ENCODE data around the gene DLX4. TPM values are rescaled to one million over a fixed set of nuclear protein-coding genes. Genes with fewer than 3 reads are reported as not detected.

DLX4 gene
- total and polyA plus RNA-seq, 10 of the 15 experiments (the other 5 are each of a cell fraction or from before 2014, with no cell fraction given): 0.05 to 0.29 (median 0.15) TPM

DNA sequence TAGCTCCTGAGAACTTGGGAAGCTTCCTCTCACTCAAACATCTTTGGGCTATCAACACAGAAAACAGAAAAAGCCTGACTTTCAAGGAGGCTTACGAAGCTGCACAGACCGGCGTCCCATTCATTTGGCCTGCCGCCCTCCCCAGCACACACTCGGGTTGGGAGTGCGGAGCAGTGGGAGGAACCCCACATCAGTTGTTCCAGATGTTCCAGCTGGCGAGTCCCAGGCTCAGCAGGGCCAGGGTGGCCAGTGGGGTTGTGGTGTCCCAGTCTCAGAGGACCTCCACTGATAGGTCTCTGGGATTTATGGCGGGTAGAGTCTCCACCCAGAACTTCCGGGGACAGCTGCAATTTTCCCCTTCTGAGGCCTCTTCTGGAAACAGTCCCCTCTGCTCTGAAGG is 43.1 kb upstream of the DLX4 start:
- ATAC-seq: no peak
- Histone ChIP-seq H3K4me1 (ENCODE audit: control insufficient read depth, insufficient read depth, low read length) (no peaks in the 10 kb centered on the region), H3K27ac (ENCODE audit: control insufficient read depth, insufficient read depth) (no peak overlapping the region), H3K36me3 (ENCODE audit: control insufficient read depth in 2 of 2, insufficient read depth in 2 of 2, low read length in 1 of 2) (no peaks in the 10 kb centered on the region), H3K4me2 (ENCODE audit: control insufficient read depth, insufficient read depth) (no peak overlapping the region), H3K79me2 (ENCODE audit: control insufficient read depth, insufficient read depth, low read length) (no peaks in the 10 kb centered on the region), H3K9me3 (replicated peaks; ENCODE audit: control insufficient read depth, insufficient read depth, low read length) (no peaks in the 10 kb centered on the region), H2AFZ (ENCODE audit: control insufficient read depth, low read depth, low read length) (no peak overlapping the region), H3K4me3 (no peak overlapping the region), H3K27me3 (replicated peaks in 1 of 2; ENCODE audit: control insufficient read depth in 2 of 2, insufficient read depth in 2 of 2, low read length in 1 of 2) (peaks cover 0 to 6% of the 10 kb centered on the region in 2 experiments; a peak in 2 of 4 replicates), H3K9ac (ENCODE audit: control insufficient read depth, insufficient read depth, low read length) (no peak overlapping the region), H4K20me1 (ENCODE audit: control insufficient read depth, insufficient read depth) (no peaks in the 10 kb centered on the region)
- POLR2A ChIA-PET: no interaction called here
- TF ChIP-seq EZH2 (IDR thresholded peaks at IDR 0.05; ENCODE audit: borderline replicate concordance, control insufficient read depth, low read depth, low read length) (no peak), MYC (IDR thresholded peaks at IDR 0.05; ENCODE audit: insufficient read depth, insufficient read length, insufficient replicate concordance, low read length, severe bottlenecking) (no peak), RBBP5 (conservative IDR thresholded peaks at IDR 0.05) (no peak), SP1 (IDR thresholded peaks at IDR 0.05; ENCODE audit: low read depth, low read length) (no peak), RCOR1 (conservative IDR thresholded peaks at IDR 0.05; ENCODE audit: low read depth, low read length) (no peak), HDGF (IDR thresholded peaks at IDR 0.05) (no peak)
- TF ChIP-seq, protein P1, sequence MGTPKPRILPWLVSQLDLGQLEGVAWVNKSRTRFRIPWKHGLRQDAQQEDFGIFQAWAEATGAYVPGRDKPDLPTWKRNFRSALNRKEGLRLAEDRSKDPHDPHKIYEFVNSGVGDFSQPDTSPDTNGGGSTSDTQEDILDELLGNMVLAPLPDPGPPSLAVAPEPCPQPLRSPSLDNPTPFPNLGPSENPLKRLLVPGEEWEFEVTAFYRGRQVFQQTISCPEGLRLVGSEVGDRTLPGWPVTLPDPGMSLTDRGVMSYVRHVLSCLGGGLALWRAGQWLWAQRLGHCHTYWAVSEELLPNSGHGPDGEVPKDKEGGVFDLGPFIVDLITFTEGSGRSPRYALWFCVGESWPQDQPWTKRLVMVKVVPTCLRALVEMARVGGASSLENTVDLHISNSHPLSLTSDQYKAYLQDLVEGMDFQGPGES (IDR thresholded peaks at IDR 0.05): no peak
- TF ChIP-seq, protein P2, sequence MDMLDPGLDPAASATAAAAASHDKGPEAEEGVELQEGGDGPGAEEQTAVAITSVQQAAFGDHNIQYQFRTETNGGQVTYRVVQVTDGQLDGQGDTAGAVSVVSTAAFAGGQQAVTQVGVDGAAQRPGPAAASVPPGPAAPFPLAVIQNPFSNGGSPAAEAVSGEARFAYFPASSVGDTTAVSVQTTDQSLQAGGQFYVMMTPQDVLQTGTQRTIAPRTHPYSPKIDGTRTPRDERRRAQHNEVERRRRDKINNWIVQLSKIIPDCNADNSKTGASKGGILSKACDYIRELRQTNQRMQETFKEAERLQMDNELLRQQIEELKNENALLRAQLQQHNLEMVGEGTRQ (IDR thresholded peaks at IDR 0.05; ENCODE audit: borderline replicate concordance, low read depth, low read length): no peak
- SMC1A ChIA-PET (ENCODE audit: uncharacterized antibody, unreplicated experiment): no interaction called here
- no peak for FAIRE-seq
- in situ Hi-C loops (cut with MboI): no loop called here
- WGBS (ENCODE audit: insufficient coverage, insufficient replicate concordance, low lambda C conversion rate, missing lambda C conversion rate): 64% methylated on average over 9 of the region's 9 CpGs
- intact Hi-C loops (cut with micrococcal nuclease; ENCODE audit: unreplicated experiment): no loop called here
- DNase-seq (ENCODE audit: low read depth, low spot score): no peak
- RAD21 ChIA-PET (ENCODE audit: unreplicated experiment): no interaction called here
- BruUV-seq (replicated peaks): no TSS peak
- CTCF ChIA-PET: interaction anchor here (1.8 kb wide), 1 partner anchor 71 kb away, joined by 6 read pairs; no protein-coding TSS in a partner anchor
